Bronchial epithelial cell (primary cell): ENCODE results near the gene CADM2. TPM values are rescaled to one million over a fixed set of nuclear protein-coding genes. Genes with fewer than 3 reads are reported as not detected.

Experiments used
- DNase-seq: peaks from one replicate; pipeline ENCODE4 v3.0.0-alpha.2; 2010; ENCODE audit warnings: low read depth
- FAIRE-seq: peaks from 2 replicates; lab custom pipeline; 2011; peaks lifted over from hg19 to GRCh38; lab: Jason Lieb, UNC
- H3K27me3 ChIP-seq: 2 replicates; pipeline ENCODE4 v1.5.1; 2011; ENCODE audit warnings: low read length; ENCODE audit not compliant: control insufficient read depth, insufficient read depth
- H3K36me3 ChIP-seq: 2 replicates; pipeline ENCODE4 v1.5.1; 2011; ENCODE audit warnings: low read length; ENCODE audit not compliant: control insufficient read depth, insufficient read depth
- H3K4me3 ChIP-seq: 2 replicates; pipeline ENCODE4 v1.5.1; 2011; ENCODE audit warnings: mild to moderate bottlenecking, low read depth, low read length, control low read depth
- total RNA-seq: library from RNA; depleted of rRNA; stranded (reverse); fragments of >200 nt; gene quantifications from 2 replicates; pipeline ENCODE4 v1.2.1, GENCODE V29; 2014
- TF ChIP-seq, protein P1 (sequence below): IDR thresholded peaks from 2 replicates; pipeline ENCODE4 v1.5.1; 2011; ENCODE audit warnings: mild to moderate bottlenecking, moderate library complexity, low read length, control low read depth, inconsistent platforms; ENCODE audit not compliant: insufficient read depth, severe bottlenecking

Gene CADM2
- total RNA-seq, 1 donor from 2014 or later = under 0.01 TPM

DNA sequence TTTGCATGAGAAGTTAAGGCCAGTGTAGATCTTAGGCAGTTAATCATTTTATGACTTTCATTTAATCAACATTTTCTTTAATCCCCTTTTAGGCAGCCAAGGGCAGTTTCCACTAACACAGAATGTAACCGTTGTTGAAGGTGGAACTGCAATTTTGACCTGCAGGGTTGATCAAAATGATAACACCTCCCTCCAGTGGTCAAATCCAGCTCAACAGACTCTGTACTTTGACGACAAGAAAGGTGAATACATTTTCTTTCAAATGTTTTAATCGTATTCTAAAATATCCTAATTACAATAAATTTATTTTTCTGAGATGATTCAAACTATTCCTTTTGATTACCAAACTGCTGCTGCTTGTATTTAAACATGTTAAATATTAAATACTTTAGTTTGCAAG lies 843.2 kb downstream of the CADM2 start:
- H3K36me3 ChIP-seq = no peaks in the 10 kb centered on the region
- DNase-seq = peak; percentile 49
- no peaks in the 10 kb centered on the region for H3K27me3 ChIP-seq
- no peak overlapping the region for H3K4me3 ChIP-seq
- TF ChIP-seq, protein P1, sequence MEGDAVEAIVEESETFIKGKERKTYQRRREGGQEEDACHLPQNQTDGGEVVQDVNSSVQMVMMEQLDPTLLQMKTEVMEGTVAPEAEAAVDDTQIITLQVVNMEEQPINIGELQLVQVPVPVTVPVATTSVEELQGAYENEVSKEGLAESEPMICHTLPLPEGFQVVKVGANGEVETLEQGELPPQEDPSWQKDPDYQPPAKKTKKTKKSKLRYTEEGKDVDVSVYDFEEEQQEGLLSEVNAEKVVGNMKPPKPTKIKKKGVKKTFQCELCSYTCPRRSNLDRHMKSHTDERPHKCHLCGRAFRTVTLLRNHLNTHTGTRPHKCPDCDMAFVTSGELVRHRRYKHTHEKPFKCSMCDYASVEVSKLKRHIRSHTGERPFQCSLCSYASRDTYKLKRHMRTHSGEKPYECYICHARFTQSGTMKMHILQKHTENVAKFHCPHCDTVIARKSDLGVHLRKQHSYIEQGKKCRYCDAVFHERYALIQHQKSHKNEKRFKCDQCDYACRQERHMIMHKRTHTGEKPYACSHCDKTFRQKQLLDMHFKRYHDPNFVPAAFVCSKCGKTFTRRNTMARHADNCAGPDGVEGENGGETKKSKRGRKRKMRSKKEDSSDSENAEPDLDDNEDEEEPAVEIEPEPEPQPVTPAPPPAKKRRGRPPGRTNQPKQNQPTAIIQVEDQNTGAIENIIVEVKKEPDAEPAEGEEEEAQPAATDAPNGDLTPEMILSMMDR = peak; percentile 53
- no peak for FAIRE-seq

- no peak for DNase-seq
- Histone ChIP-seq H3K4me3 (no peak overlapping the region), H3K27me3 (no peaks in the 10 kb centered on the region), H3K36me3 (no peaks in the 10 kb centered on the region)
- TF ChIP-seq, protein P1 = no peak
- no peak for FAIRE-seq
Measured at GRCh38 chr3:85808755-85809154, 850.0 kb downstream of the CADM2 start.

GRCh38 chr3:85821130-85821756 lies 862.5 kb downstream of the CADM2 start:
- FAIRE-seq = no peak
- H3K36me3 ChIP-seq = no peaks in the 10 kb centered on the region
- no peak overlapping the region for H3K4me3 ChIP-seq
- peak; percentile 38 for DNase-seq
- no peaks in the 10 kb centered on the region for H3K27me3 ChIP-seq
- TF ChIP-seq, protein P1 = peak; percentile 78

DNA sequence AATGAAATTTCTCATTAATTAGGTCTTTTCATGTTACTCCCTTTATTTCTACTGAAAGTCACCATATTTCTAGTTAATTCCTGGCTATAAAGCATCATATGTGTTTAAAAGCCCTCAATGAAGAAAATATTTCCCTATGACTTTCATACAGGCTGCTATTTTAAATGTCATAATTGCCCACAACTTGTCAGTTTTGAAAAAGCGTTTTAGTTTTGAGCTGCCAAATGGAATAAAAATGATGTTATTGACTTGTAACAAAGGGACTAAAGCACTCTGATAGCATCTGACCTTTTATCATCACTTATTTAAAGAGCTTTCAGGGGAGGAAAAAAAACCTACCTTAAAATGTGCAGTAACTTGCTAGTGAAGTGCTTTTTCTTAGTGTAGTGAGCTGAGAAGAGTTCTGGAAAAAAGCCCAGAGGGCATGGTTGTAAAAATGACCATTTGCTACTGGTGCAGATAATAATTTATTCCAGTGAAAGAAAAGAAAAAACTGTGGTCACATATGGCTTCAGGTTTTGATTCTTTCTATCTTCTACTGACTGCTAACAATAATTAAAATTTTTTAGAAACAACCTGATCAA lies 877.2 kb downstream of the CADM2 start:
- Histone ChIP-seq H3K27me3 (no peaks in the 10 kb centered on the region), H3K4me3 (no peak overlapping the region), H3K36me3 (no peaks in the 10 kb centered on the region)
- TF ChIP-seq, protein P1 = no peak
- DNase-seq (no peak), FAIRE-seq (no peak)

DNA sequence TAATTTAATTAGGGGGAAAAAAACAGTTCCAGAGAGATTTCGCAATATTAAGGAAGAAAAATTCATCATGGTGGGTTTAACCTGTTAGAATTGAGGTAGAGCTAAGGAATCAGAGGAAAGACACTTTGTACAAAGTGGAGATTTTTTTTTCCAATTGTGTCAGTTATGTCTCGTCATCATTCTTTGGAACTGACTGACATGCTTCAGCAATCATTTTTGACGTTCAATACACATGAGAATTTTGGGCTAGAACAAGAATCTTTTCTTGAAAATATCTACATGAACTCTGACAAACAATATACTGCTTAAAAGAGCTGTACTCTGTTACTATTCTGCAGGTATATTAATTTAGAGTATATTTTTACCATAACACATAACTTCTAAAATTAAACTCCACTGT lies 878.6 kb downstream of the CADM2 start:
- no peak for DNase-seq
- no peak overlapping the region for H3K4me3 ChIP-seq
- TF ChIP-seq, protein P1 = no peak
- H3K36me3 ChIP-seq = no peaks in the 10 kb centered on the region
- no peaks in the 10 kb centered on the region for H3K27me3 ChIP-seq
- FAIRE-seq = no peak
